ENCODE data around the gene C16orf87.

DNA sequence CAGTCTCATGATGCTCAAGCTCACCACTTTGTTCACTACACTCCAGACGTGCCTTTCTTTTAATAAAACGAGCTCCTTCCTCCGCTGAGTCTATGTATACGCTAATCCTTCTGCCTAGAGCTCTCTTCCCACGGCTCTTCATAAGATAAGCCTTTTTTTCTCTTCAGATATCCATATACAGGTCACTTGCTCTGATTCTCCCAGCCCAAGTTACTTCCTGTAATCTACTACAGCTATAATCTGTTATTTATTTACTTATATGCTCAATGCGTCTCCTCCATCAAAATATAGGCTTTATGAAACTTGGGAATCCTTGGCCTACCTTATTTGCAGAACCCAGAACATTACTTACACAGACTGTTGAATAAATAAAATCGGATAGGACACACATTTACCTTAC lies 17.4 kb downstream of the C16orf87 start:
- TF ChIP-seq POLR2A (IDR thresholded peaks at IDR 0.05) = no peak
- TF ChIP-seq, protein P1, sequence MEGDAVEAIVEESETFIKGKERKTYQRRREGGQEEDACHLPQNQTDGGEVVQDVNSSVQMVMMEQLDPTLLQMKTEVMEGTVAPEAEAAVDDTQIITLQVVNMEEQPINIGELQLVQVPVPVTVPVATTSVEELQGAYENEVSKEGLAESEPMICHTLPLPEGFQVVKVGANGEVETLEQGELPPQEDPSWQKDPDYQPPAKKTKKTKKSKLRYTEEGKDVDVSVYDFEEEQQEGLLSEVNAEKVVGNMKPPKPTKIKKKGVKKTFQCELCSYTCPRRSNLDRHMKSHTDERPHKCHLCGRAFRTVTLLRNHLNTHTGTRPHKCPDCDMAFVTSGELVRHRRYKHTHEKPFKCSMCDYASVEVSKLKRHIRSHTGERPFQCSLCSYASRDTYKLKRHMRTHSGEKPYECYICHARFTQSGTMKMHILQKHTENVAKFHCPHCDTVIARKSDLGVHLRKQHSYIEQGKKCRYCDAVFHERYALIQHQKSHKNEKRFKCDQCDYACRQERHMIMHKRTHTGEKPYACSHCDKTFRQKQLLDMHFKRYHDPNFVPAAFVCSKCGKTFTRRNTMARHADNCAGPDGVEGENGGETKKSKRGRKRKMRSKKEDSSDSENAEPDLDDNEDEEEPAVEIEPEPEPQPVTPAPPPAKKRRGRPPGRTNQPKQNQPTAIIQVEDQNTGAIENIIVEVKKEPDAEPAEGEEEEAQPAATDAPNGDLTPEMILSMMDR (IDR thresholded peaks at IDR 0.05) = no peak
